NCI-H69 (cell line): Measurements from ENCODE around the gene CTIF.
"Not testable (repeated sequence)": the region's sequence is repeated elsewhere in the genome, so short reads cannot be mapped to it uniquely, and the experiment has no call there.

Experiments used
- DNase-seq: peaks from one replicate; lab custom pipeline; 2025; lab: John Stamatoyannopoulos, UW

Gene CTIF

GRCh38 chr18:48643262-48643661, 104.4 kb downstream of the CTIF start:
- no peak for DNase-seq

- DNase-seq: no peak
Measured at GRCh38 chr18:48644029-48644428, 105.2 kb downstream of the CTIF start.

DNA sequence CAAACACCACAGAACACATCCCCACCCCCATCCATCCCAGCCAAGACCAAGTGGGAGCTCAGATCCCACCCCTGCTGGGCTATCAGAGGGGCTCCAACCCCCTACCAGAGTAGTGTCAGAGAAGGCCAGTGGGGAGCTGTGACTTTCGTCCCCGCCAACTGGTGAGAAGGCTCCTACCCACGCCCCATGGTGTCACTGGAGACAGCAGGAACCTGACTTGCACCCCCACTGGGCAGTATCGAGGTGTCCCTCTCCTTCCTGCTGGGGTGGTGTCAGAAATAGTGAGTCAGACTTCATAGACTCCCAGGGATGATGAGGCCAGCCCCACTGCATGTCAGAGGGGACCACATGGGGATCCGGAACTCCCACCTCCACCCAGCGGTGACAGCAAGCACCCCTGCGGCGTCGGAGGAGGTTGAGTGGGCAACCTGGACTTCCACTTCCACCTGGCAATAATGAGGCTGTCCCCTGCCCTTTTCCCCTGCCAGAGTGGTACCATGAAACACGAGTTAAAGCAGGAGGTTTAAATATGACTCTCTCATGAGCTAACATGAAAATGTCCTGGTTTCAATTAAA, 106.7 kb downstream of the CTIF start:
- DNase-seq: no peak

DNA sequence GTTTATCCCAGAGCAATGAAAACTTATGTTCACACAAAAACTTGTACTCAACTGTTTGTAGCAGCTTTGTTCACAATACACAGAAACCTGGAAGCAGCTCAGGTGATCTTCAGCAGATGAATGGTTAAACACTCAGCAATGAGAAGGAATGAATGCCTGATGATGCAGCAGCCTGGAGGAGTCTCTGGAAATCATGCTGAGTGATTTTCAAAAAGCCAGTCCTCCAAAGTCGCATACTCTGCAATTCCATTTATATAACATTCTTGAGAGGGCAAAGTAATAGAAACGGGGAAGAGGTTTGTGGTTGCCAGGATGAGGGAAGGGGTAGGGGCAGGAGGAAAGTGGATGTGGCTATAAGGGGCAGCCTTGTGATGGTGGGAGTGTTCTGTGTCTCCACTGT, 108.1 kb downstream of the CTIF start:
- DNase-seq: no peak

DNA sequence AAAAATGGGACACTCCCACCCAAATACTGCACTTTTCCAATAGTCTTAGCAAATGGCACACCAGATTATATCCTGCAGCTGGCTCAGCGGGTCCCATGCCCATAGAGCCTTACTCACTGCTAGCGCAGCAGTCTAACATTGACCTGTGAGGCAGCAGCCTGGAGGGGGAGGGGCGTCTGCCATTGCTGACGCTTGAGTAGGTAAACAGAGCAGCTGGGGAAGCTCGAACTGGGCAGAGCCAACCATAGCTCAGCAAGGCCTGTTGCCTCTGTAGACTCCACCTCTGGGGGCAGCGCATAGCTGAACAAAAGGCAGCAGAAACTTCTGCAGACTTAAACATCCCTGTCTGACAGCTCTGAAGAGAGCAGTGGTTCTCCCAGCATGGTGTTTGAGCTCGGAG, 110.4 kb downstream of the CTIF start:
- peak; percentile 95 for DNase-seq

DNA sequence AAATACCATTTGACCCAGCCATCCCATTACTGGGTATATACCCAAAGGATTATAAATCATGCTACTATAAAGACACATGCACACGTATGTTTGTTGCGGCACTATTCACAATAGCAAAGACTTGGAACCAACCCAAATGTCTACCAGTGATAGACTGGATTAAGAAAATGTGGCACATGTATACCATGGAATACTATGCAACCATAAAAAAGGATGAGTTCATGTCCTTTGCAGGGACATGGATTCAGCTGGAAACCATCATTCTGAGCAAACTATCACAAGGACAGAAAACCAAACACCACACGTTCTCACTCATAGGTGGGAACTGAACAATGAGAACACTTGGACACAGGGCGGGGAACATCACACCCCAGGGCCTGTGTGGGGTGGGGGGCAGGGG, 115.8 kb downstream of the CTIF start:
- not testable (repeated sequence) for DNase-seq

GRCh38 chr18:48655508-48655907, 116.7 kb downstream of the CTIF start:
- DNase-seq: no peak

- no peak for DNase-seq
Measured at GRCh38 chr18:48656176-48656575, 117.3 kb downstream of the CTIF start.

- peak; percentile 59 for DNase-seq
Measured at GRCh38 chr18:48656582-48656981, 117.8 kb downstream of the CTIF start.

GRCh38 chr18:48657447-48658120, 118.8 kb downstream of the CTIF start:
- DNase-seq: no peak

DNA sequence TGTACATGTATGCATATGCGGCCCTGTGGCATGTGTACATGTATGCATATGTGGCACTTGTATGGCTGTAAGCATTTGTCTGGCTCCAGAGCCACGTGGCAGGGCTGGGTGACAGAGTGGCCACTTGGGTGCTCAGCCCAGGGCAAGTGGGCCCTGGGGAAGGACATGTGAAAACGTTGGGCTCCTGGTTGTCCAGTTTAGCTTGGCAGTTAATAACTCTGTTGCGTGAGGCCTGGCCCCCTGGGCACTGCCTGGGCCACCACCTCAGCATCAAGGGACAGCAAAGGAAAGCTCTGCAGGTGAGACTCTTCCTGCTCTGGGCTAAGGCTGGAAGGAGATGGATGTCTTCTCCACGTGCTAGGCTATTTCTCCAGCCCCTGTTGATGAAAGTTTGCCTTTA, 119.9 kb downstream of the CTIF start:
- DNase-seq: no peak

GRCh38 chr18:48659188-48660009, 120.6 kb downstream of the CTIF start:
- DNase-seq: no peak

GRCh38 chr18:48660346-48661228, 121.8 kb downstream of the CTIF start:
- peak; percentile 73 for DNase-seq

- no peak for DNase-seq
Measured at GRCh38 chr18:48661421-48661820, 122.6 kb downstream of the CTIF start.

DNA sequence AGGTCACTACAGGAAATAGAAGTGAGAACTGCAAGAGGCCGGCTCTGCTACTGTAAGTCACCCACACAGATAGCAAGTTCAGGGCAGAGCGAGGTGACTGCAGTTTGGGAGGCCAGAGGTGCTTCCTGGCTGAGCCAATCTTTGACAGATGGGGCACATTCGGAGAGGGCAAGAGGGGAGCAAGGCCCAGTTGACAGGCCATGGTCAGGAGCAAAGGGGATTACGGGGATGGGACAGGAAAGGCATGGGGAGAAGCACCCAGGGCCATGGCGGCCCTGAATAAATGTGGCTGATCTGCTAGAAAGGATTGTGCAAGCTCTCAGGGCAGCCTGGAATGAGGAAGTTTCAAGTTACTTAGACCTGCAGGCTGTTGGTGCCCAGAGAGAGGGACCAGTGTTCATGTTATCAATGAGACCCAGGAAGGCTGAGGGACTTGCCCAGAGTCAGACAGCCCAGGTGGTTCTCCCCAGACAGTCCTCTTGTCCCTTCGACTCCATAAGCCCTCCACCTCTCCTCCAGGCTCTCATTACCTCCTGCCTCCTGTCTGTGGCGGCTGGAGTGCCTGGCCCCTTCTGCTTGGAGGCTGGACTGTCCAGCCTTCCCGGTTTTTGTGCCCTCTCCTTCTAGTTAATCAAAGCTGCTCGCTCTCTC, 123.3 kb downstream of the CTIF start:
- peak; percentile 47 for DNase-seq

- no peak for DNase-seq
Measured at GRCh38 chr18:48663096-48663930, 124.5 kb downstream of the CTIF start.

DNA sequence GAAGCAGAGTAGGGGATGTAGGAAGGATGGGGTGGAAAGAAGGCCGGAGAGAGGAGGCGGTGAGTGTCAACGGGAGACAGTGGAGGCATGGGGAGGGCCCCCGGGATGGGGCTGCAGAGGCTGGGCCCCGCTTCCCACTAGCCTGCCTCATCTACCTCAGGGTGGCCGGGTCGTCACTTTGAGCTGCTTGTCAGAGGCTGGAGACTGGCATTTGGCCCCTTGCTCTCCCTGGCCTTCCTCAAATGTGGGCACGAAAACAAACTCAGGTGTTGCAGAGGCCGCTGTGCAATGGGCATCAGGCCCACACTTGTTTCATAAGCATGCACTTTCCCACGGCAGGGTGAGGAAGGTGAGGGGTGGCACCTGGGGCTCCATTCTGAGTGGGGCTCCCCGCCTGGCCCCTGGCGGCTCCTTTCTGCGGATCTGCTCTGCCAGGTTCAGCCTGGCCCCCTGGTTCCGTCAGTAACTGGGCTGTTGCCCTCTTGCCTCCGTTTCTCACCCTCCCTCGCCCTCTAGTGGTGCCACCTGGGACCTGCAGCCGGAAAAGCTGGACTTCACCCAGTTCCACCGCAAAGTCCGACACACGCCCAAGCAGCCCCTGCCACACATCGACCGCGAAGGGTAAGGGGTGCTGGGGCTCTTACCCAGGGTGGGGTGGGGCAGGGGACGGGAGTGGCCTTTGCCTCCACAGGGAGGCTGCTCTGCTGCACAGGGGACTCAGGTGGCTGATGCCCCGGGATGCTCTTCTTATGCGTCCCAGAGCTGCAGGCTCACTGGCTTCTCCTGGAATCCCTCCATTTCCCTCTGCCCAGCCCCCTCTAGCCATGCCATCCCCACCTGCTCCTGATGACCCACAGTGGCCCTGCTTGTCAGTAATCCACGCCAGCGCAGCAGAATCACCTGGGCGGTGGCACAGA, 125.4 kb downstream of the CTIF start:
- peak; percentile 76 for DNase-seq

GRCh38 chr18:48665654-48666053, 126.8 kb downstream of the CTIF start:
- DNase-seq: no peak

DNA sequence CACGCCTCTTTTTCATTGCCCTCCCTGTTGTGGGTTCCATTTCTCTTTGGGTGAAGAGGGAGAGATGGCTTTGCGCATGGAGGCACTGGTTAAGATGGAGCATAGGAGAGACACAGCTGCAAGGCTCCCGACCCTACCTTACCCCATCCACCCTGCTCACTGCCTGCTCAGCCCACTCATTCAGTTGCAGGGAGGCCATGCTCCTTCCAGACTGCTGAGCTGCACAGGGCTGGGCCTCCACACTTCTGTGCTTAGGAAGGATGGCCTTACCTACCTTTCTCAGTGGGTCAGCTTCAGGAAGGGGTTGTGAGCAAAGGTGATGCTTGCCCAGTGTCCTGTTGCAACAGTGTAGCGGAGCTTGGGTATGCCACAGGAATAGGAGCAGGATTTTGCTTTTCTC, 127.8 kb downstream of the CTIF start:
- no peak for DNase-seq
